ENCODE measurements around the gene CFAP74.

GRCh38 chr1:1917995-1918900, 85.3 kb downstream of the CFAP74 start:
- TF ChIP-seq GATA2 (IDR thresholded peaks at IDR 0.05; ENCODE audit: low read depth, low read length), result no peak
- no peak for TF ChIP-seq GATA3 (IDR thresholded peaks at IDR 0.05; ENCODE audit: low read depth, low read length)
